ENCODE data around the gene HPSE2.

DNA sequence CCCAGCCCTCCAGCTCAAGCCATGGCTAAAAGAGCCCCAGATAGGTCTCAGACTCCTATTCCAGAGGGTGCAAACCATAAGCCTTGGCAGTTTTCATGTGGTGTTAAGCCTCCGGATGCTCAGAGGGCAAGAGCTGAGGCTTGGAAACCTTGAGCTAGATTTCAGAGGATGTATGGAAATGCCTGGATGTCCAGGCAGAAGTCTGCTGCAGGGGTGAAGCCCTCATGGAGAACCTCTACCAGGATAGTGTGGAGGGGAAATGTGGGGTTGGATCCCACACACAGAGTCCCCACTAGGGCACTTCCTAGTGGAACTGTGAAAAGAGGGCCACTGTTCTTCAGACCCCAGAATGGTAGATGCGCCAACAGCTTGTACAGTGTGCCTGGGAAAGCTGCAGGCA lies 13.2 kb upstream of the HPSE2 start:
- no peak for TF ChIP-seq YY1 (IDR thresholded peaks at IDR 0.05; ENCODE audit: low read depth, low read length)
- TF ChIP-seq RBBP5 (IDR thresholded peaks at IDR 0.05; ENCODE audit: borderline replicate concordance, low read depth, low read length): no peak
- no peak for TF ChIP-seq CTCF (IDR thresholded peaks at IDR 0.05; ENCODE audit: control extremely low read depth in 1 of 3, insufficient read depth in 1 of 3, low read depth in 1 of 3, low read length in 3 of 3)
- TF ChIP-seq POLR2AphosphoS5 (IDR thresholded peaks at IDR 0.05; ENCODE audit: low read depth, low read length): no peak
- TF ChIP-seq BRCA1 (IDR thresholded peaks at IDR 0.05; ENCODE audit: low read depth, low read length): no peak
- no peak for TF ChIP-seq HDAC6 (IDR thresholded peaks at IDR 0.05; ENCODE audit: low read depth, low read length)
- TF ChIP-seq HDAC2 (IDR thresholded peaks at IDR 0.05; ENCODE audit: borderline replicate concordance in 1 of 2, low read depth in 2 of 2, low read length in 2 of 2): no peak
- TF ChIP-seq ZNF274 (IDR thresholded peaks at IDR 0.05; ENCODE audit: borderline replicate concordance, extremely low read depth, low read length): no peak
- TF ChIP-seq TAF7 (optimal IDR thresholded peaks at IDR 0.05; ENCODE audit: borderline replicate concordance, low read depth, low read length): no peak
- no peak for TF ChIP-seq CEBPB (IDR thresholded peaks at IDR 0.05; ENCODE audit: low read depth, low read length)
- TF ChIP-seq SP4 (IDR thresholded peaks at IDR 0.05; ENCODE audit: low read length): no peak
- TF ChIP-seq SIN3A (conservative IDR thresholded peaks at IDR 0.05 in 1 of 2, IDR thresholded peaks at IDR 0.05 in 1 of 2; ENCODE audit: low read depth in 1 of 2, low read length in 2 of 2): no peak
- no peak for TF ChIP-seq RXRA (IDR thresholded peaks at IDR 0.05; ENCODE audit: insufficient read depth, low read depth, low read length)

Measured in H1 (cell line).